KOPT-K1 (cell line): ENCODE data around the gene ARHGAP8.

Experiments used
- H3K27ac ChIP-seq: fragments of 200-600 bp; sonication (generic); 2 replicates; pipeline ENCODE4 v1.5.1; 2016; ENCODE audit warnings: antibody characterized with exemption, mild to moderate bottlenecking, low read depth, low read length; ENCODE audit not compliant: poor library complexity, severe bottlenecking
- H3K36me3 ChIP-seq: fragments of 200-600 bp; sonication (generic); 2 replicates; pipeline ENCODE4 v1.5.1; 2017; ENCODE audit warnings: antibody characterized with exemption, mild to moderate bottlenecking, low read length, moderate library complexity; ENCODE audit not compliant: insufficient read depth
- H3K9me3 ChIP-seq: fragments of 200-600 bp; sonication (generic); 2 replicates; pipeline ENCODE4 v1.5.1; 2017; ENCODE audit warnings: antibody characterized with exemption, low read length, mild to moderate bottlenecking; ENCODE audit not compliant: insufficient read depth, poor library complexity, severe bottlenecking

Gene ARHGAP8

DNA sequence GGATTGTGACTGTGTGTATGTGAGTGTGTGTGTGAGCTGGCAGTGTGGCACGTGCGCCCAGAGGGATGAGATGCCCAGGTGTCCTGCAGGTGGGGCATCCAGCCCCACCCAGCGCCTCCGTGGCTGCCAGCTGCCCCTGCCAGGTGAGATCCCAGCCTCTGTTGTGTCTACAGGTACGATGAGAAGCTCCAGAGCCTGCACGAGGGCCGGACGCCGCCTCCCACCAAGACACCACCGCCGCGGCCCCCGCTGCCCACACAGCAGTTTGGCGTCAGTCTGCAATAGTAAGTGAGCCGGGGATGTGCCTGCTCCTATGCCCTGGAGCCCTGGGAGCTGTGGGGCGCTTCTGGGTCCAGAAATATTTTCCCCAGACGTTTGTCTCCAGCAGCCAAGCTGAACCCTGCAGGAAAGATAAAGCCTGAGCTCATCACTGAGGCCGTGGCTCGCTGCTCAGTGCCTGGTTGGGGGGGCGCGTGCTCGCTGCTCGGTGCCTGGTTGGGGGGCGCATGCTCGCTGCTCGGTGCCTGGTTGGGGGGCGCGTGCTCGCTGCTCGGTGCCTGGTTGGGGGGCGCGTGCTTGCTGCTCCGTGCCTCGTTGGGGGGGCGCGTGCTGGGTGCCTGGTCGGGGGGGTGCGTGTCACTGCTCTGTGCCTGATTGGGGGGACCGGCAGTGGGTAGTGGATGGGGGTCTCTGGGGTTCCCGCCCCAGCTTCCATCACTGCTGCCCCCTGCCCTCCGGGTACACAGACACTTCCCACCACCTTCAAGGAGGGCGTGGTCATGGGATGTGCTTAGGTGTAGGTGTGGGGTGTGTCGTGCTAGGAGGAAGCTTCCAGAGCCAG, 73.2 kb downstream of the ARHGAP8 start:
- no peaks in the 10 kb centered on the region for H3K36me3 ChIP-seq
- H3K27ac ChIP-seq, result no peak overlapping the region
- H3K9me3 ChIP-seq, result no peaks in the 10 kb centered on the region

GRCh38 chr22:44827666-44828190, 75.4 kb downstream of the ARHGAP8 start:
- Histone ChIP-seq H3K36me3 (no peaks in the 10 kb centered on the region), H3K9me3 (no peaks in the 10 kb centered on the region), H3K27ac (no peak overlapping the region)

DNA sequence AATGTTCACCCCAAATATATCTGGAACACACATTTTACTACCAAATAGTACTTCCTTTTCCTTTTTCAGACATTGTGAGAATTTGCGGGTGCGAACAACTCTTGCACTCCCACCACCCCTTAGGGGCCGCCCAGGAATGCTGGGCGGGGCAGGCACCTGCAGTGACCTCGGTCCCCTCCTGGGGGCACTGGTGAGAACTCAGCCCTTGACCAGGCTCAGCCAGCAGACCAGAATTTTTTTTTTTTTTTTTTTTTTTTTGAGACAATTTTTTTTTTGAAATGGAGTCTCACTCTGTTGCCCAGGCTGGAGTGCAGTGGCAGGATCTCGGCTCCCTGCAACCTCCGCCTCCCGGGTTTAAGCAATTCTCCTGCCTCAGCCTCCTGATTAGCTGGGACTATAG, 75.8 kb downstream of the ARHGAP8 start:
- Histone ChIP-seq H3K36me3 (no peaks in the 10 kb centered on the region), H3K27ac (no peak overlapping the region), H3K9me3 (no peaks in the 10 kb centered on the region)

- Histone ChIP-seq H3K9me3 (peaks cover 8% of the 10 kb centered on the region), H3K27ac (no peak overlapping the region), H3K36me3 (no peaks in the 10 kb centered on the region)
Measured at GRCh38 chr22:44831885-44832284, 79.5 kb downstream of the ARHGAP8 start.

DNA sequence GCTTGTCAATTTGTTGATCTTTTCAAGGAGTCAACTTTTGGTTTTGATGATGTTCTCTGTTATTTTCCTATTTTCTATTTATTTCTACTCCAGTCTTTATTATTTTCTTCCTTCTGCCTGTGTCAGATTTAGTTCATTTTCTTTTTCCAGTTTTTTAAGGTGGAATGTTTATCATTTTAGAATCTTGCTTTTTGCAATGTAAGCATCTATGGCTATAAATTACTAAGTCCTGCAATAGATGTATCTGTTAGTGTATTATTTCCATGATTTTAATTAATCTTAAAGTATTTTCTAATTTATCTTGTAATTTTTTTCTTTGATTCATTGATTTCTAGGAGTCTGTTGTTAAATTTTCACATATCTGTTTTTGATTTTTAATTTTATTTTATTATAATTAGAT, 81.7 kb downstream of the ARHGAP8 start:
- Histone ChIP-seq H3K36me3 (no peaks in the 10 kb centered on the region), H3K27ac (no peak overlapping the region), H3K9me3 (peaks cover 8% of the 10 kb centered on the region)

- peaks cover 8% of the 10 kb centered on the region for H3K9me3 ChIP-seq
- H3K27ac ChIP-seq, result no peak overlapping the region
- no peaks in the 10 kb centered on the region for H3K36me3 ChIP-seq
Measured at GRCh38 chr22:44837481-44837880, 85.1 kb downstream of the ARHGAP8 start.

GRCh38 chr22:44838316-44839016, 86.1 kb downstream of the ARHGAP8 start:
- no peak overlapping the region for H3K27ac ChIP-seq
- H3K36me3 ChIP-seq, result no peaks in the 10 kb centered on the region
- H3K9me3 ChIP-seq, result peaks cover 8% of the 10 kb centered on the region

GRCh38 chr22:44839061-44839460, 86.7 kb downstream of the ARHGAP8 start:
- Histone ChIP-seq H3K9me3 (peaks cover 8% of the 10 kb centered on the region), H3K36me3 (no peaks in the 10 kb centered on the region), H3K27ac (no peak overlapping the region)

GRCh38 chr22:44839721-44840120, 87.3 kb downstream of the ARHGAP8 start:
- H3K36me3 ChIP-seq, result no peaks in the 10 kb centered on the region
- peaks cover 5% of the 10 kb centered on the region for H3K9me3 ChIP-seq
- H3K27ac ChIP-seq, result no peak overlapping the region

DNA sequence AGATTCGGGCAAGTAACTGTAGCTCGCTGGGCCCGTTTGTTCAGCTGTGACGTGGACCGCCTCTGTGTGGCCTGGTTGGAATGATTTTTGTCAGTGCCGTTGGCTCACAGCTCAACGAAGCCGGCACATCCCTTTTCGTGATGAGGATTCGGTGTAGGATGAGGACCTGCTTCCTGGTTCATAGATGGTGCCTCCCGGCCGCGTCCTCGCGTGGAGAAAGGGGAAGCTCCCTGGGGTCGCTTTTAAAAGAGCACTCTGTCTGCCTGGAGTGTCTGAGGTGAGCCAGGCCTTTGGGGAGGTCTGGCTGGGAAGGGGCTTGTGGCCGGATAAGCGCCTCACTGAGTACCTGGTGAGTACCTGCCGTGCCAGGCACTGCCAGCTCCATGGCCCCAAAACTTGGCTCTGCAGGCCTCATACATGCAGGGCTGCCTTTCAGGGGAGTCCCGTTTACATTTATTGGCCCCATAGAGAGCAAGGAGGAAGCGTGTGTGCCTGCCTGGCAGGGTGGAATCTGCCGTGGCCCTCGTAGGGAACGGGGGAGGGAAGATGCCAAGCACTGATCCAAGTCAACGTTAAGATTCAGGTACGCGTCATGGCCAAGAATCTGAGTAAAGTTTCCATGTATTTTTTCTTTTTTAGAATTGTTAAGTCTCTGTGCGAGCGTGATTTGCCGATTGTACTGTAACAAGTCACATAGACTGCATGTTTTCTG, 88.4 kb downstream of the ARHGAP8 start:
- H3K9me3 ChIP-seq, result no peaks in the 10 kb centered on the region
- no peak overlapping the region for H3K27ac ChIP-seq
- no peaks in the 10 kb centered on the region for H3K36me3 ChIP-seq

GRCh38 chr22:44842417-44842816, 90.0 kb downstream of the ARHGAP8 start:
- Histone ChIP-seq H3K36me3 (no peaks in the 10 kb centered on the region), H3K27ac (no peak overlapping the region), H3K9me3 (no peaks in the 10 kb centered on the region)

GRCh38 chr22:44845191-44845590, 92.8 kb downstream of the ARHGAP8 start:
- Histone ChIP-seq H3K27ac (no peak overlapping the region), H3K36me3 (no peaks in the 10 kb centered on the region), H3K9me3 (no peaks in the 10 kb centered on the region)

DNA sequence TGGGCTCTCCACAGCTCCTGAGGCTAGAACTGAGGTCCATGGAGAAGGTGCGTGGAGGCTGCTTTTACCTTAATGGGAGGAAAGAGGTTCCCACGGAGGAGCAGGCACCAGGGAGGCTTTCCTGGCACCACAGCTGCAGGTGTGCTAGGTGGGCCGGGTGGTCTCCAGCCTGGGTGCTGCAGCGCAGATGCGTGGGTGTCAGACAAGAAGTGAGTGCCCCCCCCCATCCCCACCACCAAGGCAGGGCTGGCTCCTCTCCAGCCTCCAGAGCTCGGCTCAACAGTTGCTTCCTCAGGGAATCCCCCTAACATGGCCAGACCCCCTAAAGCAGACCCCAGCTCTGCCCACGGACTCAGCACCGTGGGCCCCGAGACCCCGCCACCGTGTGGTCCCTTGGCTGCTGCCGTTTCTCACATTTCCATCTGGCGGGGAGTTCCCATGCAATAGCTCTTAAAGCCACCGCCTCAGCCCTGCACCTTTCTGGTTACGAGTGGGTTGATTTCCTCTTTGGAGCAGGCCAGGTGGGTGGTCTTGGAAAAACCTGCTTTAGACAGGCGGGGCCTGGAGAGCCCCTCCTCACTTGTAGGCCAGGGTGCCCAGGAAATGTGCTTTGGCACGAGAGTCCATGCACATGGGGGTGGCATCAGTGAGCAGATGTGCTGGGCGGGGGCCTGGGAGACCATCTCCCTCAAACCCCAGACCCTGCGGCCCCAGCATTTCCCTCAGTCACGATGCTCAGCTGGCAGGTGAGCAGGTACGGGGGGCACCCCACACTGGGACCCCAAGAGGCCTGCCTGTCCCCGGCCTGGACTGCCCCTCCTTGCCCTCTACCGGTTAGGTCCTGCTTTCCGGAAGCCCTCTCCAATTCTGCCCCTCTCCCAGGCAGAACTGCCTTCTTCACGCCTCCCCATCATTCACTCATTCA, 93.7 kb downstream of the ARHGAP8 start:
- Histone ChIP-seq H3K36me3 (no peaks in the 10 kb centered on the region), H3K9me3 (no peaks in the 10 kb centered on the region), H3K27ac (no peak overlapping the region)

GRCh38 chr22:44846726-44847275, 94.4 kb downstream of the ARHGAP8 start:
- Histone ChIP-seq H3K27ac (no peak overlapping the region), H3K36me3 (no peaks in the 10 kb centered on the region), H3K9me3 (no peaks in the 10 kb centered on the region)
